Activated CD8-positive, alpha-beta T cell treated with anti-CD3 and anti-CD28 coated beads for 36 hours (primary cell): ENCODE measurements around the gene UBE2G2. TPM values are rescaled to one million over a fixed set of nuclear protein-coding genes. Genes with fewer than 3 reads are reported as not detected.

ENCODE experiments used
- ATAC-seq: fragments of 200-7000 bp; cut with Tn5 transposase; one replicate; pipeline ENCODE4 v1.10.0; 2021; ENCODE audit warnings: mild to moderate bottlenecking, moderate library complexity
- CTCF ChIA-PET: fragments of 350-600 bp; sonication (Branson Sonifier 250); formaldehyde crosslinking; loops from one replicate; lab custom pipeline; 2021; ENCODE audit warnings: antibody characterized with exemption; lab: Charles Lee
- POLR2A ChIA-PET: fragments of 350-600 bp; sonication (Branson Sonifier 250); formaldehyde crosslinking; loops from one replicate; lab custom pipeline; 2021; ENCODE audit warnings: antibody characterized with exemption; lab: Charles Lee
- DNase-seq: peaks from one replicate; pipeline ENCODE4 v3.0.0-alpha.2; 2020
- H3K27ac Mint-ChIP-seq: one replicate; pipeline ENCODE4 v1.8.0; 2021; ENCODE audit warnings: mild to moderate bottlenecking, mixed read lengths
- H3K27me3 Mint-ChIP-seq: one replicate; pipeline ENCODE4 v1.8.0; 2021; ENCODE audit warnings: mixed read lengths
- H3K36me3 Mint-ChIP-seq: one replicate; pipeline ENCODE4 v1.8.0; 2021; ENCODE audit warnings: low read depth, mixed read lengths
- H3K4me1 Mint-ChIP-seq: one replicate; pipeline ENCODE4 v1.8.0; 2021; ENCODE audit warnings: low read depth, mixed read lengths
- H3K4me3 Mint-ChIP-seq: one replicate; pipeline ENCODE4 v1.8.0; 2021; ENCODE audit warnings: mild to moderate bottlenecking, moderate library complexity, mixed read lengths
- H3K9me3 Mint-ChIP-seq: one replicate; pipeline ENCODE4 v1.8.0; 2021; ENCODE audit warnings: mixed read lengths
- CTCF ChIP-seq: fragments of 200-600 bp; IDR thresholded peaks from one replicate; pipeline ENCODE4 v1.8.0; 2022; ENCODE audit warnings: antibody characterized with exemption, mild to moderate bottlenecking
- intact Hi-C: fragments of 100-400 bp; cut with micrococcal nuclease; formaldehyde crosslinking; loops from one replicate; pipeline ENCODE4 v1.10.0; 2022
- total RNA-seq, 2 experiments: library from RNA; stranded (reverse); gene quantifications; one replicate each; pipeline ENCODE4 v1.2.3, GENCODE V29; 2021

The UBE2G2 gene
- total RNA-seq, 2 experiments from 2014 or later = 113 to 115 TPM

GRCh38 chr21:44848821-44849521 is 47.4 kb upstream of the UBE2G2 start:
- H3K36me3 Mint-ChIP-seq = peaks cover 27% of the 10 kb centered on the region
- no peak for TF ChIP-seq CTCF
- no peak overlapping the region for H3K27ac Mint-ChIP-seq
- H3K9me3 Mint-ChIP-seq = no peaks in the 10 kb centered on the region
- DNase-seq = no peak
- POLR2A ChIA-PET = no interaction called here
- ATAC-seq = no peak
- intact Hi-C loops = no loop called here
- no peak overlapping the region for H3K4me3 Mint-ChIP-seq
- CTCF ChIA-PET = interaction anchor here (0.8 kb wide), 1 partner anchor 48 kb away, joined by 4 read pairs; the partner anchor contains the start of gene UBE2G2
- no peaks in the 10 kb centered on the region for H3K27me3 Mint-ChIP-seq
- peaks cover 36% of the 10 kb centered on the region for H3K4me1 Mint-ChIP-seq

- POLR2A ChIA-PET = interaction anchor here (0.6 to 0.8 kb wide), 2 partner anchors 43 to 77 kb away, joined by 3 read pairs; no protein-coding TSS in a partner anchor
- Mint-ChIP-seq H3K4me1 (peaks cover 29% of the 10 kb centered on the region), H3K4me3 (peak overlapping the region; percentile 36), H3K36me3 (peaks cover 15% of the 10 kb centered on the region), H3K27me3 (no peaks in the 10 kb centered on the region), H3K27ac (no peak overlapping the region), H3K9me3 (no peaks in the 10 kb centered on the region)
- intact Hi-C loops = no loop called here
- CTCF ChIA-PET = interaction anchor here (0.8 to 2.0 kb wide), 3 partner anchors 26 to 337 kb away, joined by 3 to 12 read pairs (median 5); partner anchors contain the start of gene PTTG1IP
- no peak for TF ChIP-seq CTCF
- DNase-seq (no peak), ATAC-seq (no peak)
Observed at GRCh38 chr21:44847261-44848056, 45.8 kb upstream of the UBE2G2 start.

GRCh38 chr21:44846485-44847260 is 45.1 kb upstream of the UBE2G2 start:
- no peak for TF ChIP-seq CTCF
- H3K4me3 Mint-ChIP-seq = peak overlapping the region; percentile 71

GRCh38 chr21:44846224-44846484 is 44.5 kb upstream of the UBE2G2 start:
- TF ChIP-seq CTCF = peak; percentile 10
- Mint-ChIP-seq H3K4me1 (peaks cover 21% of the 10 kb centered on the region), H3K27me3 (no peaks in the 10 kb centered on the region), H3K9me3 (no peaks in the 10 kb centered on the region), H3K4me3 (peak overlapping the region; percentile 71), H3K36me3 (peaks cover 9% of the 10 kb centered on the region), H3K27ac (peak overlapping the region; percentile 53)
- DNase-seq (no peak), ATAC-seq (no peak)
- POLR2A ChIA-PET = interaction anchor here (0.6 to 1.0 kb wide), 3 partner anchors 10 to 224 kb away, joined by 3 read pairs; no protein-coding TSS in a partner anchor
- intact Hi-C loops = no loop called here
- CTCF ChIA-PET = interaction anchor here (0.8 to 2.0 kb wide), 6 partner anchors 9 to 336 kb away, joined by 3 to 12 read pairs (median 6); partner anchors contain the start of genes PTTG1IP and UBE2G2

More at GRCh38 chr21:44846485-44847260, 45.1 kb upstream of the UBE2G2 start:
- Mint-ChIP-seq H3K27ac (peak overlapping the region; percentile 53), H3K9me3 (no peaks in the 10 kb centered on the region), H3K4me1 (peaks cover 26% of the 10 kb centered on the region), H3K27me3 (no peaks in the 10 kb centered on the region), H3K36me3 (peaks cover 13% of the 10 kb centered on the region)
- intact Hi-C loops = no loop called here
- DNase-seq = peak; percentile 66
- CTCF ChIA-PET = interaction anchor here (0.8 to 2.0 kb wide), 6 partner anchors 8 to 336 kb away, joined by 3 to 12 read pairs (median 6); partner anchors contain the start of genes PTTG1IP and UBE2G2
- peak; percentile 57 for ATAC-seq
- POLR2A ChIA-PET = interaction anchor here (0.6 to 1.0 kb wide), 4 partner anchors 9 to 224 kb away, joined by 3 read pairs; no protein-coding TSS in a partner anchor
